ENCODE measurements around the gene PLXNA4. TPM values are rescaled to one million over a fixed set of nuclear protein-coding genes. Genes with fewer than 3 reads are reported as not detected.

Gene PLXNA4
- total and polyA plus RNA-seq, 8 donors: 0.19 to 1.6 (median 0.47) TPM

DNA sequence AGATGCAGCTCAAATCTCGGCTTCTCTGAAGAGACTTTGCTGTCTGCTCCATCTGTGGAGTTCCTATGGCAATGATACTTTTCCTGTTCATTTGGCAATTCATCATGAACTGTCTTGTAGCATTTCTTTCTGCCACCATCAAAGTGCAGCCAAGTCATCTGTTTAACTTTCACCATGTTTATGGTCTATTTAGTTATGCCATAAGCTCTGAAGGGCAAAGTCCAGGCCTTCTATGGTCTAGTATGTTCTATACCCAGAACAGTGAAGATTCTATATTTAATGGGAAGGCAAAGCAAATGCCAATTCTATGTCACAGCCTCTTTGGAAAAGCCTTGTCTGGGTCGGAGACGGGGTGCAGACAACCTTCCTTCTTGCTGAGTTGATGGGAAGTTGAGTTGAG lies 472.6 kb downstream of the PLXNA4 start:
- 82 to 89% methylated on average over 3 of the region's 3 CpGs for WGBS, 2 donors
- Histone ChIP-seq H3K4me1 (no peaks in the 10 kb centered on the region), H3K4me3 (no peak overlapping the region), H3K27ac (no peak overlapping the region), H3K36me3 (no peaks in the 10 kb centered on the region), H3K27me3 (no peaks in the 10 kb centered on the region), H3K9me3 (no peaks in the 10 kb centered on the region)
- no peak for FAIRE-seq
- TF ChIP-seq CTCF (IDR thresholded peaks at IDR 0.05): no peak
- no peak for ATAC-seq
- no peak for DNase-seq
- intact Hi-C loops (cut with DNase I): no loop called here

DNA sequence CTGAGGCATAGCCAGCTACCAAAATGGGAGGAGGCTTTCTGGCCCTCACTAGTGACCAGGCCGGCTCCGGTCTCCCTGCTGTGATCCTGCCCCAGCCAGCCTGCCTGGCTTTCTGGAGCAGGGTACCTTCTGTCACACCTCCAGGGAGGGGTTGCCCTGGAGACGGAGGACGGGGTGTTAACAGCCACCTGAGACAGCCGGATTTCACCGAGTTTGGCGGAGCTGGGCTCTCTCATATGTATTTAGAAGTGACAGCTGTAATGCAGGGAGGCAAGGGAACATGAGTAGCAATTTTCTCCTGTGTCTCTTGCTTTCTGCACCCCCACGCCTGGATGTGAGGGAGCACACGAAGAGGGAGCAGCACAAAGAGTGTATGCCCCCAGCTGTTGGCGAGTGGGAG lies 473.3 kb downstream of the PLXNA4 start:
- Histone ChIP-seq H3K27me3 (no peaks in the 10 kb centered on the region), H3K36me3 (no peaks in the 10 kb centered on the region), H3K9me3 (no peaks in the 10 kb centered on the region), H3K4me1 (no peaks in the 10 kb centered on the region), H3K4me3 (no peak overlapping the region), H3K27ac (no peak overlapping the region)
- TF ChIP-seq CTCF (IDR thresholded peaks at IDR 0.05): no peak
- FAIRE-seq (no peak), ATAC-seq (no peak), DNase-seq (no peak)
- intact Hi-C loops (cut with DNase I): no loop called here
- 69 to 77% methylated on average over 10 of the region's 10 CpGs for WGBS, 2 donors

GRCh38 chr7:132102391-132102790 lies 473.9 kb downstream of the PLXNA4 start:
- TF ChIP-seq CTCF (IDR thresholded peaks at IDR 0.05): no peak
- Histone ChIP-seq H3K27ac (no peak overlapping the region), H3K4me3 (no peak overlapping the region), H3K9me3 (no peaks in the 10 kb centered on the region), H3K4me1 (no peaks in the 10 kb centered on the region), H3K27me3 (no peaks in the 10 kb centered on the region), H3K36me3 (no peaks in the 10 kb centered on the region)
- no peak for ATAC-seq
- FAIRE-seq: no peak
- intact Hi-C loops (cut with DNase I): no loop called here
- DNase-seq: no peak
- 86 to 89% methylated on average over 10 of the region's 10 CpGs for WGBS, 2 donors

- WGBS, 2 donors: 89 to 95% methylated on average over 6 of the region's 6 CpGs
- H3K4me3 ChIP-seq: no peak overlapping the region
- FAIRE-seq: no peak
- H3K9me3 ChIP-seq: no peaks in the 10 kb centered on the region
- H3K4me1 ChIP-seq: no peaks in the 10 kb centered on the region
- intact Hi-C loops (cut with DNase I): no loop called here
- no peak overlapping the region for H3K27ac ChIP-seq
- no peaks in the 10 kb centered on the region for H3K36me3 ChIP-seq
- no peak for TF ChIP-seq CTCF (IDR thresholded peaks at IDR 0.05)
- no peak for DNase-seq
- H3K27me3 ChIP-seq: no peaks in the 10 kb centered on the region
- ATAC-seq: no peak
Observed at GRCh38 chr7:132100981-132101380, 475.3 kb downstream of the PLXNA4 start.

- Histone ChIP-seq H3K27ac (no peak overlapping the region), H3K9me3 (no peaks in the 10 kb centered on the region), H3K36me3 (no peaks in the 10 kb centered on the region), H3K4me1 (no peaks in the 10 kb centered on the region), H3K4me3 (no peak overlapping the region), H3K27me3 (no peaks in the 10 kb centered on the region)
- WGBS, 2 donors: 84% methylated on average over 3 of the region's 3 CpGs
- no peak for TF ChIP-seq CTCF (IDR thresholded peaks at IDR 0.05)
- ATAC-seq: no peak
- DNase-seq: no peak
- no peak for FAIRE-seq
- intact Hi-C loops (cut with DNase I): no loop called here
Observed at GRCh38 chr7:132100483-132100882, 475.8 kb downstream of the PLXNA4 start.

Data from pancreas (tissue), 10 donors.